HepG2 (cell line): ENCODE measurements around the gene C1QTNF5. TPM values are rescaled to one million over a fixed set of nuclear protein-coding genes. Genes with fewer than 3 reads are reported as not detected.

ENCODE experiments used
- ELF4 ChIP-seq: sonication (generic); formaldehyde crosslinking; IDR thresholded peaks from 2 replicates; pipeline ENCODE4 v1.5.0; 2020; ENCODE audit warnings: missing genetic modification reagents, mild to moderate bottlenecking, moderate library complexity, borderline replicate concordance
- ETV6 ChIP-seq: sonication (generic); formaldehyde crosslinking; conservative IDR thresholded peaks from 2 replicates; pipeline ENCODE4 v1.4.0; 2020; ENCODE audit warnings: missing genetic modification reagents
- GMEB1 ChIP-seq: sonication (generic); formaldehyde crosslinking; IDR thresholded peaks from 2 replicates; pipeline ENCODE4 v1.5.1; 2020; ENCODE audit warnings: missing genetic modification reagents, mild to moderate bottlenecking, borderline replicate concordance
- LCORL ChIP-seq, 2 experiments: fragments of 450-650 bp in 1 of 2; sonication (generic) in 1 of 2; formaldehyde crosslinking in 1 of 2; IDR thresholded peaks; 2 replicates each; pipeline versions ENCODE4 v1.5.0 to v1.6.1; 2017 to 2020; ENCODE audit warnings: antibody characterized with exemption in 1 of 2, missing genetic modification reagents in 1 of 2
- ZBTB2 ChIP-seq: sonication (generic); formaldehyde crosslinking; IDR thresholded peaks from 2 replicates; pipeline ENCODE4 v1.8.0; 2022; ENCODE audit warnings: low read depth, missing genetic modification reagents
- ZBTB33 ChIP-seq: sonication (generic); formaldehyde crosslinking; IDR thresholded peaks from 2 replicates; pipeline ENCODE4 v1.4.0; 2020; ENCODE audit warnings: missing genetic modification reagents
- ZFP90 ChIP-seq: sonication (generic); formaldehyde crosslinking; IDR thresholded peaks from 2 replicates; pipeline ENCODE4 v1.8.0; 2022; ENCODE audit warnings: missing genetic modification reagents, mild to moderate bottlenecking, inconsistent platforms, borderline replicate concordance
- ZNF143 ChIP-seq: sonication (generic); formaldehyde crosslinking; IDR thresholded peaks from 2 replicates; pipeline ENCODE4 v1.4.0; 2020; ENCODE audit warnings: missing genetic modification reagents
- ZNF280B ChIP-seq: sonication (generic); formaldehyde crosslinking; IDR thresholded peaks from 2 replicates; pipeline ENCODE4 v1.5.0; 2020; ENCODE audit warnings: missing genetic modification reagents, mild to moderate bottlenecking, borderline replicate concordance
- ZNF747 ChIP-seq: sonication (generic); formaldehyde crosslinking; IDR thresholded peaks from 2 replicates; pipeline ENCODE4 v1.8.1; 2023; ENCODE audit warnings: missing genetic modification reagents, mild to moderate bottlenecking, borderline replicate concordance
- ZNF841 ChIP-seq: sonication (generic); formaldehyde crosslinking; IDR thresholded peaks from 2 replicates; pipeline ENCODE4 v1.8.1; 2023; ENCODE audit warnings: missing genetic modification reagents, borderline replicate concordance
- polyA plus RNA-seq, 8 experiments: library from polyadenylated mRNA; depleted of rRNA in 3 of 8; stranded (reverse) in 7 of 8; unstranded in 1 of 8; fragments of >200 nt; fragmentation: Illumina TruSeq in 4 of 8; extraction: Trizol in 4 of 8; gene quantifications; 2 replicates each; pipeline versions ENCODE4 v1.2.1 to v1.2.3, GENCODE V29; 2011 to 2016; ENCODE audit warnings: low read depth in 4 of 8, missing spikeins in 1 of 8, mixed read lengths in 1 of 8; ENCODE audit not compliant: insufficient read depth in 1 of 8
- total RNA-seq, 5 experiments: library from RNA; depleted of rRNA; stranded (reverse); fragments of >200 nt; fragmentation: Illumina TruSeq; extraction: Trizol; gene quantifications; 2 replicates each; pipeline ENCODE4 v1.2.3, GENCODE V29; 2016; ENCODE audit warnings: low read depth in 1 of 5
- TF ChIP-seq, protein P1 (sequence below): sonication (generic); formaldehyde crosslinking; IDR thresholded peaks from 2 replicates; pipeline ENCODE4 v1.8.0; 2022; ENCODE audit warnings: mild to moderate bottlenecking, missing genetic modification reagents, moderate library complexity
- TF ChIP-seq, protein P2 (sequence below): sonication (generic); formaldehyde crosslinking; IDR thresholded peaks from 2 replicates; pipeline ENCODE4 v1.4.0; 2020; ENCODE audit warnings: mild to moderate bottlenecking, missing genetic modification reagents

The C1QTNF5 gene
- total and polyA plus RNA-seq, 2 of the 13 experiments (the other 11 are each of a cell fraction or from before 2014, with no cell fraction given): 0.86 to 1.2 TPM

- TF ChIP-seq ZNF143 (no peak), GMEB1 (CRISPR knock-in tag) (peak; percentile 68; the same call in 1 of the 2 replicates), ZNF280B (CRISPR knock-in tag) (peak; percentile 41; the same call in 1 of the 2 replicates), ZBTB2 (0 out of 2 replicates have a peak, but pooled peaks have one; percentile 40), ZNF747 (CRISPR knock-in tag) (peak; percentile 85), ZBTB33 (CRISPR knock-in tag) (peak; percentile 77), ELF4 (CRISPR knock-in tag) (peak; percentile 77; the same call in 1 of the 2 replicates), ETV6 (CRISPR knock-in tag) (0 out of 2 replicates have a peak, but pooled peaks have one; percentile 41), ZFP90 (no peak; the same call in 1 of the 2 replicates), LCORL (IDR thresholded peaks at IDR 0.05) (no peak), LCORL (CRISPR knock-in tag; IDR thresholded peaks at IDR 0.05) (peak; percentile 69; the same call in 1 of the 2 replicates), ZNF841 (CRISPR knock-in tag) (0 out of 2 replicates have a peak, but pooled peaks have one; percentile 63)
- TF ChIP-seq, protein P1, sequence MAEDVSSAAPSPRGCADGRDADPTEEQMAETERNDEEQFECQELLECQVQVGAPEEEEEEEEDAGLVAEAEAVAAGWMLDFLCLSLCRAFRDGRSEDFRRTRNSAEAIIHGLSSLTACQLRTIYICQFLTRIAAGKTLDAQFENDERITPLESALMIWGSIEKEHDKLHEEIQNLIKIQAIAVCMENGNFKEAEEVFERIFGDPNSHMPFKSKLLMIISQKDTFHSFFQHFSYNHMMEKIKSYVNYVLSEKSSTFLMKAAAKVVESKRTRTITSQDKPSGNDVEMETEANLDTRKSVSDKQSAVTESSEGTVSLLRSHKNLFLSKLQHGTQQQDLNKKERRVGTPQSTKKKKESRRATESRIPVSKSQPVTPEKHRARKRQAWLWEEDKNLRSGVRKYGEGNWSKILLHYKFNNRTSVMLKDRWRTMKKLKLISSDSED (CRISPR knock-in tag): no peak
- TF ChIP-seq, protein P2, sequence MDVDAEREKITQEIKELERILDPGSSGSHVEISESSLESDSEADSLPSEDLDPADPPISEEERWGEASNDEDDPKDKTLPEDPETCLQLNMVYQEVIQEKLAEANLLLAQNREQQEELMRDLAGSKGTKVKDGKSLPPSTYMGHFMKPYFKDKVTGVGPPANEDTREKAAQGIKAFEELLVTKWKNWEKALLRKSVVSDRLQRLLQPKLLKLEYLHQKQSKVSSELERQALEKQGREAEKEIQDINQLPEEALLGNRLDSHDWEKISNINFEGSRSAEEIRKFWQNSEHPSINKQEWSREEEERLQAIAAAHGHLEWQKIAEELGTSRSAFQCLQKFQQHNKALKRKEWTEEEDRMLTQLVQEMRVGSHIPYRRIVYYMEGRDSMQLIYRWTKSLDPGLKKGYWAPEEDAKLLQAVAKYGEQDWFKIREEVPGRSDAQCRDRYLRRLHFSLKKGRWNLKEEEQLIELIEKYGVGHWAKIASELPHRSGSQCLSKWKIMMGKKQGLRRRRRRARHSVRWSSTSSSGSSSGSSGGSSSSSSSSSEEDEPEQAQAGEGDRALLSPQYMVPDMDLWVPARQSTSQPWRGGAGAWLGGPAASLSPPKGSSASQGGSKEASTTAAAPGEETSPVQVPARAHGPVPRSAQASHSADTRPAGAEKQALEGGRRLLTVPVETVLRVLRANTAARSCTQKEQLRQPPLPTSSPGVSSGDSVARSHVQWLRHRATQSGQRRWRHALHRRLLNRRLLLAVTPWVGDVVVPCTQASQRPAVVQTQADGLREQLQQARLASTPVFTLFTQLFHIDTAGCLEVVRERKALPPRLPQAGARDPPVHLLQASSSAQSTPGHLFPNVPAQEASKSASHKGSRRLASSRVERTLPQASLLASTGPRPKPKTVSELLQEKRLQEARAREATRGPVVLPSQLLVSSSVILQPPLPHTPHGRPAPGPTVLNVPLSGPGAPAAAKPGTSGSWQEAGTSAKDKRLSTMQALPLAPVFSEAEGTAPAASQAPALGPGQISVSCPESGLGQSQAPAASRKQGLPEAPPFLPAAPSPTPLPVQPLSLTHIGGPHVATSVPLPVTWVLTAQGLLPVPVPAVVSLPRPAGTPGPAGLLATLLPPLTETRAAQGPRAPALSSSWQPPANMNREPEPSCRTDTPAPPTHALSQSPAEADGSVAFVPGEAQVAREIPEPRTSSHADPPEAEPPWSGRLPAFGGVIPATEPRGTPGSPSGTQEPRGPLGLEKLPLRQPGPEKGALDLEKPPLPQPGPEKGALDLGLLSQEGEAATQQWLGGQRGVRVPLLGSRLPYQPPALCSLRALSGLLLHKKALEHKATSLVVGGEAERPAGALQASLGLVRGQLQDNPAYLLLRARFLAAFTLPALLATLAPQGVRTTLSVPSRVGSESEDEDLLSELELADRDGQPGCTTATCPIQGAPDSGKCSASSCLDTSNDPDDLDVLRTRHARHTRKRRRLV (CRISPR knock-in tag): no peak
These were observed 40.7 kb upstream of the C1QTNF5 start, which contains the start of gene USP2 (continued) for GRCh38 chr11:119381181-119381988.
